Fibroblast of villous mesenchyme (primary cell): ENCODE results near the gene CEMIP2. TPM values are rescaled to one million over a fixed set of nuclear protein-coding genes. Genes with fewer than 3 reads are reported as not detected.

Experiments used
- DNase-seq: peaks from one replicate; pipeline ENCODE4 v3.0.0-alpha.2; 2010; ENCODE audit warnings: low read depth
- H3K4me3 ChIP-seq: 2 replicates; pipeline ENCODE4 v1.5.1; 2011; ENCODE audit warnings: low read depth, mild to moderate bottlenecking, low read length
- CTCF ChIP-seq: IDR thresholded peaks from 2 replicates; pipeline ENCODE4 v1.5.1; 2012; ENCODE audit warnings: low read depth, mild to moderate bottlenecking, low read length; ENCODE audit not compliant: insufficient read depth
- total RNA-seq: library from RNA; depleted of rRNA; stranded (reverse); fragments of >200 nt; gene quantifications from 2 replicates; pipeline ENCODE4 v1.2.3, GENCODE V29; 2012

Gene CEMIP2
- total RNA-seq, 1 donor = 180 TPM

GRCh38 chr9:71772726-71773125, 4.4 kb upstream of the CEMIP2 start:
- DNase-seq = no peak
- no peak overlapping the region for H3K4me3 ChIP-seq
- TF ChIP-seq CTCF = no peak

GRCh38 chr9:71770170-71770569, 1.9 kb upstream of the CEMIP2 start:
- TF ChIP-seq CTCF = no peak
- no peak overlapping the region for H3K4me3 ChIP-seq
- DNase-seq = no peak

GRCh38 chr9:71769175-71770161, 1.2 kb upstream of the CEMIP2 start:
- TF ChIP-seq CTCF = no peak
- DNase-seq = peak; percentile 41
- peak overlapping the region; percentile 60 for H3K4me3 ChIP-seq

- peak overlapping the region; percentile 87 for H3K4me3 ChIP-seq
- TF ChIP-seq CTCF = no peak
- DNase-seq = peak; percentile 33
These were observed 464 bp downstream of the CEMIP2 start for GRCh38 chr9:71767776-71768321.

- TF ChIP-seq CTCF = no peak
- H3K4me3 ChIP-seq = peak overlapping the region; percentile 87
- DNase-seq = no peak
These were observed 1.0 kb downstream of the CEMIP2 start for GRCh38 chr9:71767163-71767775.

- DNase-seq = no peak
These were observed 1.6 kb downstream of the CEMIP2 start for GRCh38 chr9:71766663-71767062.

More at GRCh38 chr9:71766663-71767062, 1.6 kb downstream of the CEMIP2 start:
- TF ChIP-seq CTCF = no peak
- peak overlapping the region; percentile 87 for H3K4me3 ChIP-seq
